ENCODE data around the gene BRK1.
"Not testable (repeated sequence)": the region's sequence is repeated elsewhere in the genome, so short reads cannot be mapped to it uniquely, and the experiment has no call there.

BRK1 gene

DNA sequence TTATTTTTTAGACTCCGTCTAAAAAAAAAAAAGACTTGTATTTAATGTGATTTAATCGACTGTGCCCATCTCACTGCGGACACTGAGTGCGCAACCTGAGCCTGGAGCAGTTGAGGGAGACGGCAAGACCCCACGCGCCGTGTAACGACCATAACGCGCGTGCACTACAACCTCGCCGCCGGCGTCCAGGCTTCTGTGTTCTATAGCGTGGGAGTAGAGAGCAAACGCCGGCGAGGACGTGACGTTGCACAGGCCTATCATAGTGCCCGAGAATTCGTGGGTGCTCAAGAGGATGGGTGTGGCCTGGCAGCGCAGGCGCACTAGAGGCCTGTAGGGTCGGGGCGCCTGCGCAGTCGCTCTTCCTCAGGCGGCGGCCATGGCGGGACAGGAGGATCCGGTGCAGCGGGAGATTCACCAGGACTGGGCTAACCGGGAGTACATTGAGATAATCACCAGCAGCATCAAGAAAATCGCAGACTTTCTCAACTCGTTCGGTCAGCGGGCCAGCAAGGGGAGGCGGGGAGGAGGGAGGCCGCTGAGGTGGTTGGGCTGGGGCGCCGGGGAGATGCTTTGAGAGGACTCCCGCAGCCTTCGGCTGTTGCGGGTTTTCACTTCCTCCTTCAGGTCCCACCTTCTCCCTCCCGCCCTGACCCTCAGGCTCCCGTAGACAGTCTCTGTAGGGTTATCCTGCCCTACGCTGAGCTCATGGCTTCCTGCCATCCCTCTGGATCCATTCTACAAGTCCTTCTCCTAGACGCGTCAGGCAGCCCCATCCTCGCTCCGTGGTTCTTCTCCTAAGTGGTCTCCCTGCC lies at the start of gene BRK1:
Gene BRK1 (plus strand): TSS at position 350 of the 812 bp plus-strand sequence. CDS start 27 bp downstream, at position 377.
- Histone ChIP-seq H3K9ac (peak within 1 kb of the TSS; percentile 67; the same call in 1 of the 2 replicates), H3K36me3 (ENCODE audit: insufficient read depth) (no peaks in the 10 kb centered on the region), H3K27ac (peak within 1 kb of the TSS; percentile 52; the same call in 1 of the 2 replicates), H3K4me3 (IDR thresholded peaks at IDR 0.05; ENCODE audit: insufficient read depth, low read depth, low read length) (peak within 1 kb of the TSS; percentile 46), H2AFZ (ENCODE audit: low read depth) (peak within 1 kb of the TSS; percentile 66), H3K4me1 (ENCODE audit: low read depth, poor library complexity, severe bottlenecking) (peaks cover 15% of the 10 kb centered on the region), H3K4me2 (peak within 1 kb of the TSS; percentile 83), H3K27me3 (ENCODE audit: insufficient read depth, low read depth) (no peaks in the 10 kb centered on the region), H3K79me2 (ENCODE audit: insufficient read depth, low read depth) (peaks cover 36% of the 10 kb centered on the region), H4K20me1 (ENCODE audit: insufficient read depth) (no peaks in the 10 kb centered on the region)
- no peak for TF ChIP-seq CTCF (conservative IDR thresholded peaks at IDR 0.05; ENCODE audit: low read depth, low read length)

DNA sequence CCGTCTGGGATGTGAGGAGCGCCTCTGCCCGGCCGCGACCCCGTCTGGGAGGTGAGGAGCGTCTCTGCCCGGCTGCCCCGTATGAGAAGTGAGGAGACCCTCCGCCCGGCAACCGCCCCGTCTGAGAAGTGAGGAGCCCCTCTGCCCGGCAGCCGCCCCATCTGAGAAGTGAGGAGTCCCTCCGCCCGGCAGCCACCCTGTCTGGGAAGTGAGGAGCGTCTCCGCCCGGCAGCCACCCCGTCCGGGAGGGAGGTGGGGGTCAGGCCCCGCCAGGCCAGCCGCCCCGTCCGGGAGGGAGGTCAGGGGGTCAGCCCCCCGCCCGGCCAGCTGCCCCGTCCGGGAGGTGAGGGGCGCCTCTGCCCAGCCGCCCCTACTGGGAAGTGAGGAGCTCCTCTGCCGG lies 45.4 kb upstream of the BRK1 start:
- not testable (repeated sequence) for H3K36me3 ChIP-seq (ENCODE audit: insufficient read depth)

GRCh38 chr3:10074666-10075065 lies 40.8 kb upstream of the BRK1 start:
- TF ChIP-seq CTCF (conservative IDR thresholded peaks at IDR 0.05; ENCODE audit: low read depth, low read length), result no peak
- no peaks in the 10 kb centered on the region for H4K20me1 ChIP-seq (ENCODE audit: insufficient read depth)

More for the DNA sequence above, 45.4 kb upstream of the BRK1 start:
- not testable (repeated sequence) for H3K4me2 ChIP-seq; H3K4me1 ChIP-seq (ENCODE audit: low read depth, poor library complexity, severe bottlenecking); H2AFZ ChIP-seq (ENCODE audit: low read depth); H3K9ac ChIP-seq; H3K27me3 ChIP-seq (ENCODE audit: insufficient read depth, low read depth); H4K20me1 ChIP-seq (ENCODE audit: insufficient read depth); H3K4me3 ChIP-seq (IDR thresholded peaks at IDR 0.05; ENCODE audit: insufficient read depth, low read depth, low read length); H3K79me2 ChIP-seq (ENCODE audit: insufficient read depth, low read depth); H3K27ac ChIP-seq

DNA sequence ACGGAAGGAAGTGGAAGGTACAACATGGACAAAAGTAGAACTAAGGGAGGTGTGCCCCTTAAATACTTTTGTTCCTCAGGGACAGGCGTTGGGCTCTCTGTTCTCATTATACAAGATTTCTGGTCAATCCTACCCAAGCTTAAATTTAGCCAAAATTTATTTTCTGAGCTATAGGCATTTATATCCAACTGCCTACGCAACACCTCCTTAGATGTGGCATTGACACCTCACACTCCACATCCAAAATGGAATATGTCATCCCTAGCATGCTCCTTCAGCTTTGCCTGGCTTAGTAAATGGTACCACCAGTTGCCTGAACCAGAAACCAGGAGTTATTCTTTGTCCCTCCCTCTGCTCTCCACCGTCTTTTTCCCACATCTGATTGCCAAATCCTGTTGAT lies 33.6 kb upstream of the BRK1 start:
- no peak for TF ChIP-seq CTCF (conservative IDR thresholded peaks at IDR 0.05; ENCODE audit: low read depth, low read length)
- Histone ChIP-seq H3K4me2 (no peak overlapping the region), H4K20me1 (ENCODE audit: insufficient read depth) (no peaks in the 10 kb centered on the region), H3K4me3 (IDR thresholded peaks at IDR 0.05; ENCODE audit: insufficient read depth, low read depth, low read length) (no peak overlapping the region), H3K27me3 (ENCODE audit: insufficient read depth, low read depth) (no peaks in the 10 kb centered on the region), H3K36me3 (ENCODE audit: insufficient read depth) (no peaks in the 10 kb centered on the region), H2AFZ (ENCODE audit: low read depth) (no peak overlapping the region), H3K79me2 (ENCODE audit: insufficient read depth, low read depth) (no peaks in the 10 kb centered on the region), H3K9ac (no peak overlapping the region), H3K27ac (no peak overlapping the region), H3K4me1 (ENCODE audit: low read depth, poor library complexity, severe bottlenecking) (no peaks in the 10 kb centered on the region)

More at GRCh38 chr3:10074666-10075065, 40.8 kb upstream of the BRK1 start:
- no peak overlapping the region for H3K4me3 ChIP-seq (IDR thresholded peaks at IDR 0.05; ENCODE audit: insufficient read depth, low read depth, low read length)
- H3K36me3 ChIP-seq (ENCODE audit: insufficient read depth), result no peaks in the 10 kb centered on the region
- no peak overlapping the region for H2AFZ ChIP-seq (ENCODE audit: low read depth)
- no peaks in the 10 kb centered on the region for H3K4me1 ChIP-seq (ENCODE audit: low read depth, poor library complexity, severe bottlenecking)
- no peak overlapping the region for H3K27ac ChIP-seq
- H3K79me2 ChIP-seq (ENCODE audit: insufficient read depth, low read depth), result no peaks in the 10 kb centered on the region
- H3K9ac ChIP-seq, result no peak overlapping the region
- no peak overlapping the region for H3K4me2 ChIP-seq
- H3K27me3 ChIP-seq (ENCODE audit: insufficient read depth, low read depth), result no peaks in the 10 kb centered on the region

DNA sequence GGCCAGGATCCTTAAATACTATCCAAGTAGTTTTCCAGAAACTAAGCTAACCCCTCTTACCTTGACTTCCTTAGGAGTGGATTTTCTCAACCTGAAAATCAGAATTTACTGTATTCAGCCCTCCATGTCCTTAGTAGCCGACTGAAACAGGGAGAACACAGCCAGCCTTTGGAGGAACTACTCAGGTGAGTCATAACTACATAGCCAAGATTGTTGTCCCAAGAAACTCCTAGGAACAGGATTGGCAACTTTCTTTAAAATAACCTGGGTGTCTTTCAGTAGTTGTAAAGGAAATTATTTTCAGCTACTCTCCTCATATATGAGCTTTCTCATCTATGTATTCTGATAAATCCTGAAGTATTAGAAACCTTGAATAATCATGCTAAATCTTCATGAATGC lies 29.7 kb upstream of the BRK1 start:
- Histone ChIP-seq H3K36me3 (ENCODE audit: insufficient read depth) (no peaks in the 10 kb centered on the region), H3K27me3 (ENCODE audit: insufficient read depth, low read depth) (no peaks in the 10 kb centered on the region), H3K4me3 (IDR thresholded peaks at IDR 0.05; ENCODE audit: insufficient read depth, low read depth, low read length) (no peak overlapping the region), H3K4me2 (no peak overlapping the region), H3K27ac (no peak overlapping the region), H2AFZ (ENCODE audit: low read depth) (no peak overlapping the region), H4K20me1 (ENCODE audit: insufficient read depth) (no peaks in the 10 kb centered on the region), H3K9ac (no peak overlapping the region), H3K4me1 (ENCODE audit: low read depth, poor library complexity, severe bottlenecking) (no peaks in the 10 kb centered on the region), H3K79me2 (ENCODE audit: insufficient read depth, low read depth) (no peaks in the 10 kb centered on the region)
- TF ChIP-seq CTCF (conservative IDR thresholded peaks at IDR 0.05; ENCODE audit: low read depth, low read length), result no peak

All from KMS-11 (cell line).